HEK293T (cell line): ENCODE data around the gene C12orf56.

Experiments used
- ARNT ChIP-seq: fragments of 450-650 bp; IDR thresholded peaks from 2 replicates; pipeline ENCODE4 v1.6.1; 2017; ENCODE audit warnings: mild to moderate bottlenecking
- CTBP1 ChIP-seq: fragments of 450-650 bp; IDR thresholded peaks from 2 replicates; pipeline ENCODE4 v1.6.1; 2016; ENCODE audit warnings: borderline replicate concordance
- ELF4 ChIP-seq: fragments of 450-650 bp; IDR thresholded peaks from 2 replicates; pipeline ENCODE4 v1.6.1; 2017; ENCODE audit warnings: antibody characterized with exemption
- FOXA1 ChIP-seq: fragments of 450-650 bp; IDR thresholded peaks from 2 replicates; pipeline ENCODE4 v1.6.1; 2016; ENCODE audit warnings: mild to moderate bottlenecking
- FOXK2 ChIP-seq: fragments of 450-650 bp; IDR thresholded peaks from 2 replicates; pipeline ENCODE4 v1.6.1; 2016; ENCODE audit warnings: mild to moderate bottlenecking
- FOXM1 ChIP-seq: fragments of 450-650 bp; IDR thresholded peaks from 2 replicates; pipeline ENCODE4 v1.6.1; 2017; ENCODE audit warnings: mild to moderate bottlenecking, borderline replicate concordance
- HDGF ChIP-seq: fragments of 450-650 bp; IDR thresholded peaks from 2 replicates; pipeline ENCODE4 v1.6.1; 2017; ENCODE audit warnings: antibody characterized with exemption, borderline replicate concordance
- L3MBTL2 ChIP-seq: fragments of 450-650 bp; conservative IDR thresholded peaks from 2 replicates; pipeline ENCODE4 v1.6.1; 2016; ENCODE audit warnings: mild to moderate bottlenecking
- NFRKB ChIP-seq: fragments of 450-650 bp; IDR thresholded peaks from 2 replicates; pipeline ENCODE4 v1.6.1; 2016; ENCODE audit warnings: mild to moderate bottlenecking, moderate library complexity
- PKNOX1 ChIP-seq: fragments of 450-650 bp; IDR thresholded peaks from 2 replicates; pipeline ENCODE4 v1.6.1; 2016
- SP1 ChIP-seq: fragments of 450-650 bp; IDR thresholded peaks from 2 replicates; pipeline ENCODE4 v1.6.1; 2017
- SUZ12 ChIP-seq: fragments of 450-650 bp; IDR thresholded peaks from 2 replicates; pipeline ENCODE4 v1.6.1; 2016; ENCODE audit warnings: mild to moderate bottlenecking
- TARDBP ChIP-seq: fragments of 450-650 bp; IDR thresholded peaks from 2 replicates; pipeline ENCODE4 v1.6.1; 2016
- ZNF384 ChIP-seq: fragments of 450-650 bp; IDR thresholded peaks from 2 replicates; pipeline ENCODE4 v1.6.1; 2016

GRCh38 chr12:64252681-64253080 lies 137.9 kb downstream of the C12orf56 start:
- no peak for TF ChIP-seq FOXM1
- TF ChIP-seq TARDBP, result no peak
- no peak for TF ChIP-seq SUZ12
- no peak for TF ChIP-seq FOXA1
- no peak for TF ChIP-seq SP1
- no peak for TF ChIP-seq FOXK2
- no peak for TF ChIP-seq ELF4
- TF ChIP-seq NFRKB, result no peak
- TF ChIP-seq PKNOX1, result no peak
- TF ChIP-seq CTBP1, result no peak
- TF ChIP-seq HDGF, result no peak
- TF ChIP-seq ARNT, result no peak
- TF ChIP-seq ZNF384, result no peak
- TF ChIP-seq L3MBTL2, result no peak
